ENCODE results near the gene AP5B1.
"Not testable (repeated sequence)": the region's sequence is repeated elsewhere in the genome, so short reads cannot be mapped to it uniquely, and the experiment has no call there.

GRCh38 chr11:65762816-65763215 is 18.0 kb downstream of the AP5B1 start:
- TF ChIP-seq CTCF, POLR2A, EP300 (IDR thresholded peaks at IDR 0.05): not testable (repeated sequence)
